ENCODE measurements around the gene BBS7.

- TF ChIP-seq CTCF (conservative IDR thresholded peaks at IDR 0.05; ENCODE audit: low read length) (no peak), EZH2phosphoT487 (IDR thresholded peaks at IDR 0.05; ENCODE audit: borderline replicate concordance) (no peak)
Observed at GRCh38 chr4:121801715-121802075, 68.6 kb downstream of the BBS7 start.

Data from Loucy (cell line).